Activated T-helper 2 cell treated with anti-CD3 and anti-CD28 coated beads, Interferon-gamma antibody, Interleukin-2, Interleukin-4, amounts not matched to agents 10 μg/mL and 5 μg/mL and 100 μg/mL, durations not matched to agents 14 hours and 24 hours and 36 hours (primary cell): ENCODE data around the gene MED12L. TPM values are rescaled to one million over a fixed set of nuclear protein-coding genes. Genes with fewer than 3 reads are reported as not detected.

ENCODE experiments used
- DNase-seq: peaks from one replicate; pipeline ENCODE4 v3.0.0; 2021; ENCODE audit warnings: low spot score
- H3K27ac Mint-ChIP-seq: one replicate; pipeline ENCODE4 v1.8.0; 2021; ENCODE audit warnings: mixed read lengths
- H3K27me3 Mint-ChIP-seq: one replicate; pipeline ENCODE4 v1.8.0; 2021; ENCODE audit warnings: low read depth, mixed read lengths
- H3K36me3 Mint-ChIP-seq: one replicate; pipeline ENCODE4 v1.8.0; 2021; ENCODE audit warnings: low read depth, mixed read lengths
- H3K4me1 Mint-ChIP-seq: one replicate; pipeline ENCODE4 v1.8.0; 2021; ENCODE audit warnings: low read depth, mixed read lengths
- H3K4me3 Mint-ChIP-seq: one replicate; pipeline ENCODE4 v1.8.0; 2021; ENCODE audit warnings: low read depth, mild to moderate bottlenecking, moderate library complexity, mixed read lengths
- H3K9me3 Mint-ChIP-seq: one replicate; pipeline ENCODE4 v1.8.0; 2021; ENCODE audit warnings: mixed read lengths
- intact Hi-C: fragments of 100-400 bp; cut with micrococcal nuclease; formaldehyde crosslinking; loops from one replicate; pipeline ENCODE4 v1.15.1; 2023
- total RNA-seq: library from RNA; stranded (reverse); gene quantifications from 2 replicates; pipeline ENCODE4 v1.2.3, GENCODE V29; 2022

Gene MED12L
- total RNA-seq, 1 donor from 2014 or later: 8.7 TPM

DNA sequence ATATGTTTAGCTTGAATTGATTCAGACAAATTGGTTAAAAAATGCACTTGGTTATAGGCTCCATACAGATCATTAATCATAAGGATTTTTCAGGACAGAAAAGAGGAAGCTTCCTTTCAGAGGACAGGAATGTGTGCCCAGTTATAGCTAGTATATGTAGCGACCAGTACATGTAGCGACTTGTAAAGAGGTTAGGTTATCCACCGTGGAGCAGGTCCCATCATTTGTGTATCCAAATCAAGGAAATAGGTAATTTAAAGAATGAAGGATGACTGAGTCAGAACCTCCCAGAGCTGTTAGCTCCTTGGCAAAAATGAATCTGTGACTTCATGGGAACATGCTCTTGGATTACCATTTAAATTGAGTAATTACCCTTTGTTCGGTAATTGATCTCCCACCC is 314.9 kb downstream of the MED12L start:
- no peaks in the 10 kb centered on the region for H3K36me3 Mint-ChIP-seq
- no peak for DNase-seq
- no peak overlapping the region for H3K4me3 Mint-ChIP-seq
- no peaks in the 10 kb centered on the region for H3K9me3 Mint-ChIP-seq
- intact Hi-C loops: no loop called here
- no peak overlapping the region for H3K27ac Mint-ChIP-seq
- no peaks in the 10 kb centered on the region for H3K27me3 Mint-ChIP-seq
- peaks cover 7% of the 10 kb centered on the region for H3K4me1 Mint-ChIP-seq

DNA sequence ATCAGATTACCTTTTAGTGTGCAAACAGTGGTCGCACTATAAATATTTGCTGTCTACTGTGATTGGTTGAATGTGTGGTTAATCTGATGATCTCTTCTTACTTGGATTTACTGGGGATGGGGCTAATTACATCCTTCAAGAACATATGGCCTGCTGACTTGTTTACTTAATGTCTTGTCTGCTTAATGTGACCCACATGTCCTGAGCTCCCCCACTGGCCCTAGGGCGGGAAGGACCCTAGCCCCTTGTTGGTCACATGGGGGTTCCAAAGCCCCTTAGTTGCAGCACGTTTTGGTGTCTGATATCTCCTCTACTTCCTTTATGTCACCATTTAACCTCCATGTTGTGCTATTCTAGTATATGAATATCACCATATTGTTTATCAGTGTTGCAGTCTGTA is 316.9 kb downstream of the MED12L start:
- Mint-ChIP-seq H3K4me3 (no peak overlapping the region), H3K9me3 (no peaks in the 10 kb centered on the region), H3K36me3 (no peaks in the 10 kb centered on the region), H3K27ac (no peak overlapping the region), H3K4me1 (peaks cover 7% of the 10 kb centered on the region), H3K27me3 (peaks cover 3% of the 10 kb centered on the region)
- no peak for DNase-seq
- intact Hi-C loops: no loop called here

DNA sequence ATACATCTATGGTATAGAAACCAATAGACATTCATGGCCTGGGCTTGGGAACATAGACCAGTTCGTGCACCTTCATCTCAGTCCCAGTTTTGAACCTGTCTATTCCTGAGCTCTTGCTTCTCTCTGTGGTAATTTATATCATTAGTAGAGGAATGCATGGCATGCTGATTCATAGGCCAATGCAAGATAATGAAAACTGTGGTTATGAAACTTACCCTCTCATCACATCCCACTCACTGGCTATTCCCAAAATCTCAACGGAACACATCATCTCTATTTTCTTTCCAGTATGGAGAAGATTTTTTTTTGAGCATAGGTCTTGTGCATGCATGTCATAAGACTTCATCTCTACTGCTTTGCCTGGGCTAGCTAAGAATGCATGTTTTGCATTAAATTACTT is 317.8 kb downstream of the MED12L start:
- H3K4me1 Mint-ChIP-seq: peaks cover 7% of the 10 kb centered on the region
- no peaks in the 10 kb centered on the region for H3K9me3 Mint-ChIP-seq
- intact Hi-C loops: no loop called here
- peaks cover 3% of the 10 kb centered on the region for H3K27me3 Mint-ChIP-seq
- H3K4me3 Mint-ChIP-seq: no peak overlapping the region
- no peak overlapping the region for H3K27ac Mint-ChIP-seq
- DNase-seq: no peak
- no peaks in the 10 kb centered on the region for H3K36me3 Mint-ChIP-seq

DNA sequence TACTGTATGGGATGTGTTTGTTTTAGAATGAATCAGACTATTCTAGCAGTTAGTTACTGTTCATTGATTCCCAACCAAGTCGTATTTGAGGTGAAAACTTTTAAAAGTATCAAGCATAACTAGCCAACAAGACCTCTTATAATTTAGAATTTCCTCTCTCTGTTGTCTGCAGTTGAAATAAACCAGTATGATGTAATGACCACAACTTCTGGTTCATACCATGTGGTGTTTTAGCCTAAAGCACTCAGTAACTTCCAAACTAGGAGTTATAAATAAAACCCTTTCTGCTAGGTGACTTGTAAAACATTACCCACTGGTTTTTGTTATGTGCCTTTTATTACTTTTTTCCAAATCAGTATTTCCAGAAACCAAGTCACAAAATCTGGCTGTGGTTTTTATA is 318.9 kb downstream of the MED12L start:
- no peak overlapping the region for H3K27ac Mint-ChIP-seq
- no peaks in the 10 kb centered on the region for H3K36me3 Mint-ChIP-seq
- no peaks in the 10 kb centered on the region for H3K9me3 Mint-ChIP-seq
- H3K4me3 Mint-ChIP-seq: no peak overlapping the region
- intact Hi-C loops: no loop called here
- no peak for DNase-seq
- peaks cover 7% of the 10 kb centered on the region for H3K4me1 Mint-ChIP-seq
- H3K27me3 Mint-ChIP-seq: peaks cover 3% of the 10 kb centered on the region

DNA sequence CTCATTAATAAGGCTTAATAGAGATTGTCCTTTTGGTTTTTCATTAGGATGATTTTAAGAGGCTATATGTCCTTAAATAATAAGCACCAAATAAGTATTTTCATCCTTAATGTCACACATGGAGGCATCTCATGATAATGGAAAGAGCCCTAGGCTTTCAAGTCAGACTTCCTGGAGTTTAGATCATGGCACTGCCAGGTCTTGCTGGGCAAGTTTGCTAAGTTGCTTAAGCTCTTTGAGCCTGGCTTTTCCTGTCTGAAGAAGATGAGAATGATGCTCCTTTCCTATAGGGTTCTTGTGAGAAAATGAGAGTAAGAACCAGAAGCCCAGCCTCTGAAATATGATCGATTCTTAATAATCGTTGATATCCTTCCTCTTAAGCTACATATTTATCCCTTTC is 322.5 kb downstream of the MED12L start:
- peaks cover 3% of the 10 kb centered on the region for H3K27me3 Mint-ChIP-seq
- intact Hi-C loops: no loop called here
- H3K27ac Mint-ChIP-seq: no peak overlapping the region
- no peak for DNase-seq
- H3K4me3 Mint-ChIP-seq: no peak overlapping the region
- H3K4me1 Mint-ChIP-seq: peaks cover 7% of the 10 kb centered on the region
- H3K9me3 Mint-ChIP-seq: no peaks in the 10 kb centered on the region
- no peaks in the 10 kb centered on the region for H3K36me3 Mint-ChIP-seq

DNA sequence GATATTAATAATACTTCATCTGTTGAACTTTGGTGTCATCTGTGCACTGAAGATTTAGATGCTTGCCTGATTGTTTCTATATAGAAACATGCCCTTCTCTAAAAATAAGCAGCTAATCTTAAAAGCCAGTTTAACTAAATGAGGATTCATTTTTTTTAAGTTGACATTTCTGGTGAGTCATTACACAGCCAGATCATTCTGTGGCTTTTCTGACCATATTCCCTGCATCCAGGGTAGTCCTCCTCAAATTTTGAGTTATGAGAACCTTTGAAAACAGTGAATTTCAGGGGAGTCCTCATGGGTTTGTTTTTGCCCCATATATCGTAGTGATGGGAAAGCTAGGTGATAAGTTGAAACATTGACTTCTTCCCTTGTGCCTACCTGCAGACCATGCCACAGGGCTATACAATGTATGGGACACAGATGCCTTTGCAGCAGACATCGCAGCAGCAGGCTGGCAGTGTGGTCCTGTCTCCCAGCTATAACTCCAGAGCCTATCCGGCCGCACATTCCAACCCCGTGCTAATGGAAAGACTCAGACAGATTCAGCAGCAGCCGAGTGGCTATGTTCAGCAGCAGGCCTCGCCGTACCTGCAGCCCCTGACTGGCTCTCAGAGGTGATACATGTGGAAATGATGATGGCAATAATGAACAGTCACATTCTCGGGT is 325.6 kb downstream of the MED12L start:
- Mint-ChIP-seq H3K36me3 (no peaks in the 10 kb centered on the region), H3K4me3 (no peak overlapping the region), H3K27me3 (peaks cover 3% of the 10 kb centered on the region), H3K4me1 (no peaks in the 10 kb centered on the region), H3K9me3 (no peaks in the 10 kb centered on the region), H3K27ac (no peak overlapping the region)
- intact Hi-C loops: no loop called here
- DNase-seq: no peak

DNA sequence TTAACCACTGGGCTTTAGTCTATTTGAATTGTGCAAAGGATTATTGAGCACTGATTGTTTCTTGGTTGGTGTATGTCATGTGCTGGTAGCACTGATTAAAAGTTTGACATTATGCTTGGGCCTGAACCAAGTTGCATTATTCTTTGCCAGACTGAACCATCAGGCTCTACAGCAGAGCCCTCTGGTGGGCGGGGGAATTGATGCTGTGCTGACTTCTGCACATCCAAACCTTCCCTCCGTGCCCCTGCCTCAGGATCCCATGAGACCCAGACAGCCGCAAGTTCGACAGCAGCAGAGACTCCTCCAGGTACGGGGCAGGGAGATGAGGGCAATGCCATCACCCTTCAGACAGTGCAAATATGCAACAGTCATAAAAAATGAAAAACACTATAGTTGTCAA is 327.5 kb downstream of the MED12L start:
- Mint-ChIP-seq H3K36me3 (no peaks in the 10 kb centered on the region), H3K27me3 (no peaks in the 10 kb centered on the region), H3K4me3 (no peak overlapping the region), H3K4me1 (no peaks in the 10 kb centered on the region), H3K9me3 (no peaks in the 10 kb centered on the region), H3K27ac (no peak overlapping the region)
- intact Hi-C loops: no loop called here
- no peak for DNase-seq

DNA sequence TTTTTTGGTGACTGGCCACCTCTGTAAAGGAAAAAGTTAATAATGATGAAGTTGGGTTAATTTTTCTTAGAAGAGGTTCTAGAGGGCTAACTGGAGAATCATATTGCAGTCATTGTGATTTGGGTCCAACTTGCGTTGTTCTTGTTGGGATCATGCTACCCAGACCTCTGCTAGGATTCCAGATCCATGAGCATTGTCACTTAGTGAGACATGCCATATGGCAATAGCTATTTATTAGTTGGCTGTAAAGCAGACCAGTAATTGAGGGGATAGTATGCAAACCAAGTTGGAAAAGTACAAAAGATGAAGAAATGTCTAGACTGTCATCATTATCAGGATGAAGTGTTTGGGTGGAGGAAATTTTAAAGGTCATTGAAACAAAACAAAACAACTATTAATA is 329.8 kb downstream of the MED12L start:
- Mint-ChIP-seq H3K4me3 (no peak overlapping the region), H3K27me3 (no peaks in the 10 kb centered on the region), H3K36me3 (no peaks in the 10 kb centered on the region), H3K9me3 (no peaks in the 10 kb centered on the region), H3K27ac (no peak overlapping the region), H3K4me1 (no peaks in the 10 kb centered on the region)
- DNase-seq: no peak
- intact Hi-C loops: no loop called here

DNA sequence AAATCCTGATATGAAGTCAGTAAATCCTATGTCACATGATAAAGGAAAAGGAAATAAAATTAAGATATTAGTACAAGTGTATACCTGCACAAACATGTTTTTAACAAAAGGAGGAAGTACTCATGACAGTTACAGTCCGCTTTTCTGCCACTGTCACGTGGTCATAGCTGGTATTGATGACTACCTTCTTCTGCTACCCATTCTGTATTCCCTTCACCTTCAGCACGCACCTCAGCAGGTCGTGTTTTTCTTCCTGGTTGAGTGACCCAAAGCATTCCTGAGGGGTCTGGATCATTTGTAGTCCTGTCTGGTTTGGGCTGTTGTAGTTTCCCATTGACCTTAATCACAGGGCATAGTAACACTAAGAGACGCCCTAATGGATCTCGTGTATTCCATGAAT is 334.3 kb downstream of the MED12L start:
- DNase-seq: no peak
- intact Hi-C loops: loop anchor here (10.0 kb wide), 1 partner anchor 125 kb away; no protein-coding TSS in a partner anchor
- Mint-ChIP-seq H3K27ac (no peak overlapping the region), H3K9me3 (no peaks in the 10 kb centered on the region), H3K36me3 (no peaks in the 10 kb centered on the region), H3K4me3 (no peak overlapping the region), H3K4me1 (peaks cover 3% of the 10 kb centered on the region), H3K27me3 (no peaks in the 10 kb centered on the region)

DNA sequence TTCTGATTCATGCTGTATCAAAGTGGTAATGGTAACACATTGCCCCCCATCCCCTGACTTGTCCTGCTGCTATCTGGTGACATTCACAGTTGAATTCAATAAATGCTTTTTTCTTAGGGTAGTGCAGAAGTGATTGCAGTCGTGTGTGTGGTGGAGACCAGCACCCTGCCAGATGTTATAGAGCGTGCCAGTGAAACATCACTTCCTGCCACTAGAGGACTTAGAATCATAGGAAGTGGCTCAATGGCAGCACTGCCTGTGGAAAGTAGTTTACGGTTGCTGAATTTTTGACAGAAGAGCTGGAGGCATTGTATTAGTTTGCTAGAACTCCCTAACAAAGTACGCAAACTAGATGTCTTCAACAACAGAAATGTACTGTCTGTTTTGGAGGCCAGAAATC is 336.5 kb downstream of the MED12L start:
- Mint-ChIP-seq H3K27me3 (no peaks in the 10 kb centered on the region), H3K4me1 (peaks cover 3% of the 10 kb centered on the region), H3K4me3 (no peak overlapping the region), H3K36me3 (no peaks in the 10 kb centered on the region), H3K9me3 (no peaks in the 10 kb centered on the region), H3K27ac (no peak overlapping the region)
- no peak for DNase-seq
- intact Hi-C loops: loop anchor here (10.0 kb wide), 1 partner anchor 127 kb away; no protein-coding TSS in a partner anchor

DNA sequence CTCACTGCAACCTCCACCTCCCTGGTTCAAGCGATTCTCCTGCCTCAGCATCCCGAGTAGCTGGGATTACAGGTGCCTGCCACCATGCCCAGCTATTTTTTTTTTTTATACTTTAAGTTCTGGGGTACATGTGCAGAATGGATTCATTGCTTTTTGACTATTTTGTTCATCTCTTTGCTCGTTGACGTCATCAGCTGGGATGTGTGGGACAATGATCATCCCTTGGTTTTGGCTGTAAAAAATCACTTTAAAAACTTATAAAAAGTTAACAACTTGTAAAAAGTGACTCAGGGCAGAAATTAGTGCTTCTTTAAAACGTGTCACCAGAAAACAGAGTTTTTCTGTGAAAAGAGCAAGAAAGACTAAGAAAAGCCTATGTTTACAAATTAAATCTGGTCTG is 337.6 kb downstream of the MED12L start:
- Mint-ChIP-seq H3K9me3 (no peaks in the 10 kb centered on the region), H3K27me3 (no peaks in the 10 kb centered on the region), H3K36me3 (no peaks in the 10 kb centered on the region), H3K4me3 (no peak overlapping the region), H3K4me1 (peaks cover 3% of the 10 kb centered on the region), H3K27ac (no peak overlapping the region)
- intact Hi-C loops: loop anchor here (10.0 kb wide), 1 partner anchor 128 kb away; no protein-coding TSS in a partner anchor
- DNase-seq: no peak

DNA sequence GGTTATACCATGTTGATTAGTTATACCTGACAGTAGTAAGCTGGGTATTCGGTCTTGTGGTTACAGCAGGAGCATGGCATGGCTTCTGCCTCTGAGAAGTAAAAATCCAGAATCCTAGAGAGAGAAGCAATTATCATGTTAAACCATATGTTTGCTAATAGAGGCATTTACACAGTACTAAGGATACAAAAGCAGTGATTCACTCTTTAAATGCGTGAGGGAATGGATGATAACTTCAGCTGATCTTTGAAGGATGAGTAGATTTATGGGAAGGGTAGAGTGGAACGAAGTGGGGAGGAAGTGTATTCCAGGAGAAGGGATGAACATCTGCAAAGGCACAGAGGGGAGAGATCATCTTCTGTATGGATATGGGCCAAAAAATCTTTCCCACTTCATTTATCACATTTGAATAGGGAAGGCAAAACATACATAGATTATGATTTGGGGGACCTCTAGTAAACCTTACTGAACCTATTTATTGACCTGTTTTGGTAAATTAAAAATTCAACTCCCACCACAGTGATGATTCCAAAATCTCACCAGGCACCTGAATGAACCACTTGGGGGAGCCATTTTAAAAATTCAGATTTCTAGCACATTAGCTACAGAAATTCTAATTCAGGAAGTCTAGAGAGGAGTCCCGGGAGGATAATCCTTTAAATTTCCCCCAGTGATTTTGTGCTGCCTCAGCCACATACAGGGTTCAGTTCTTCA is 340.3 kb downstream of the MED12L start:
- Mint-ChIP-seq H3K4me3 (no peak overlapping the region), H3K9me3 (no peaks in the 10 kb centered on the region), H3K4me1 (peaks cover 3% of the 10 kb centered on the region), H3K27ac (no peak overlapping the region), H3K27me3 (no peaks in the 10 kb centered on the region), H3K36me3 (no peaks in the 10 kb centered on the region)
- no peak for DNase-seq
- intact Hi-C loops: loop anchor here (10.0 kb wide), 1 partner anchor 131 kb away; no protein-coding TSS in a partner anchor

DNA sequence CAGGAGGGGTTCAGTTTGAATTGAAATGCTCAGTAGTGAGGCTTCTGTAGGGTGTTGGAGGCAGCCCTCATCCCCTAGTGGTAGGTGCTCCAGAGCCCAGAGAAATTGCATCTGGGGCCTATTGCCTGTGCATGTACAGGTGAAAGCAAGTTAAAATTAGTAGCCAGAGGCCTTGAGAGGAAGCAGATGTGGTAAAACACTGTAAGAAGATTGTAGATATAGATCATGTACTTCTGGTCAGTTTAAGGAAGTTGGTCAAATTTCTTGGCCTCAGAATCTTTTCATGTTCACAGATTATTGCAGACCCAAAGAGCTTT is 340.8 kb downstream of the MED12L start:
- H3K4me3 Mint-ChIP-seq: no peak overlapping the region
- DNase-seq: no peak

More for the DNA sequence above, 340.8 kb downstream of the MED12L start:
- H3K9me3 Mint-ChIP-seq: no peaks in the 10 kb centered on the region
- intact Hi-C loops: loop anchor here (10.0 kb wide), 1 partner anchor 131 kb away; no protein-coding TSS in a partner anchor
- no peaks in the 10 kb centered on the region for H3K27me3 Mint-ChIP-seq
- peaks cover 6% of the 10 kb centered on the region for H3K4me1 Mint-ChIP-seq
- no peaks in the 10 kb centered on the region for H3K36me3 Mint-ChIP-seq
- H3K27ac Mint-ChIP-seq: no peak overlapping the region
